KBM-7 (cell line): ENCODE results near the gene GTF2F2.
A peak's percentile ranks its signal among the peaks of the same experiment; 100 is the strongest.
"Not testable (repeated sequence)": the region's sequence is repeated elsewhere in the genome, so short reads cannot be mapped to it uniquely, and the experiment has no call there.

Experiments
- DNase-seq: peaks from one replicate; pipeline ENCODE4 v3.0.0-alpha.2; 2015
- in situ Hi-C: fragments of 300-500 bp; cut with MboI; formaldehyde crosslinking; loops from 2 replicates; pipeline ENCODE4 v1.14.3; 2020; ENCODE audit warnings: low sequenced_read_pairs, low pct_unique_long_range_greater_than_20kb, mixed read lengths

Gene GTF2F2

GRCh38 chr13:45231305-45231704, 111.0 kb downstream of the GTF2F2 start:
- no peak for DNase-seq
- in situ Hi-C loops = no loop called here

GRCh38 chr13:45231722-45232121, 111.4 kb downstream of the GTF2F2 start:
- in situ Hi-C loops = no loop called here
- DNase-seq = no peak

GRCh38 chr13:45232591-45232990, 112.3 kb downstream of the GTF2F2 start:
- no peak for DNase-seq
- in situ Hi-C loops = no loop called here

- in situ Hi-C loops = no loop called here
- no peak for DNase-seq
These were observed 118.9 kb downstream of the GTF2F2 start for GRCh38 chr13:45238945-45239795.

GRCh38 chr13:45240143-45240542, 119.8 kb downstream of the GTF2F2 start:
- in situ Hi-C loops = no loop called here
- no peak for DNase-seq

- in situ Hi-C loops = no loop called here
- peak; percentile 79 for DNase-seq
These were observed 121.8 kb downstream of the GTF2F2 start for GRCh38 chr13:45242070-45242469.

- in situ Hi-C loops = no loop called here
- no peak for DNase-seq
These were observed 122.2 kb downstream of the GTF2F2 start for GRCh38 chr13:45242524-45242923.

GRCh38 chr13:45243077-45243476, 122.8 kb downstream of the GTF2F2 start:
- in situ Hi-C loops = no loop called here
- no peak for DNase-seq

GRCh38 chr13:45244736-45245135, 124.4 kb downstream of the GTF2F2 start:
- in situ Hi-C loops, DNase-seq: not testable (repeated sequence)

- in situ Hi-C loops = no loop called here
These were observed 129.4 kb downstream of the GTF2F2 start for GRCh38 chr13:45249662-45250061.

GRCh38 chr13:45254396-45254795, 134.1 kb downstream of the GTF2F2 start:
- in situ Hi-C loops = no loop called here
- no peak for DNase-seq

More at GRCh38 chr13:45249662-45250061, 129.4 kb downstream of the GTF2F2 start:
- no peak for DNase-seq

GRCh38 chr13:45255247-45255987, 135.1 kb downstream of the GTF2F2 start:
- in situ Hi-C loops = no loop called here
- no peak for DNase-seq

- in situ Hi-C loops = no loop called here
- no peak for DNase-seq
These were observed 135.9 kb downstream of the GTF2F2 start for GRCh38 chr13:45256254-45256653.

GRCh38 chr13:45257638-45258333, 137.5 kb downstream of the GTF2F2 start:
- DNase-seq = no peak
- in situ Hi-C loops = no loop called here

- no peak for DNase-seq
- in situ Hi-C loops = no loop called here
These were observed 138.0 kb downstream of the GTF2F2 start for GRCh38 chr13:45258334-45258675.

- no peak for DNase-seq
- in situ Hi-C loops = no loop called here
These were observed 146.9 kb downstream of the GTF2F2 start for GRCh38 chr13:45267215-45267614.

GRCh38 chr13:45269204-45269603, 148.9 kb downstream of the GTF2F2 start:
- no peak for DNase-seq
- in situ Hi-C loops = no loop called here

GRCh38 chr13:45276913-45277312, 156.6 kb downstream of the GTF2F2 start:
- in situ Hi-C loops = no loop called here
- peak; percentile 41 for DNase-seq

GRCh38 chr13:45278096-45278645, 157.9 kb downstream of the GTF2F2 start:
- in situ Hi-C loops = no loop called here
- no peak for DNase-seq

- in situ Hi-C loops = no loop called here
- no peak for DNase-seq
These were observed 159.7 kb downstream of the GTF2F2 start for GRCh38 chr13:45280011-45280410.
